ENCODE measurements around the gene WDR18. TPM values are rescaled to one million over a fixed set of nuclear protein-coding genes. Genes with fewer than 3 reads are reported as not detected.

WDR18 gene
- total and polyA plus RNA-seq, 2 experiments from 2014 or later: 155 to 157 TPM

DNA sequence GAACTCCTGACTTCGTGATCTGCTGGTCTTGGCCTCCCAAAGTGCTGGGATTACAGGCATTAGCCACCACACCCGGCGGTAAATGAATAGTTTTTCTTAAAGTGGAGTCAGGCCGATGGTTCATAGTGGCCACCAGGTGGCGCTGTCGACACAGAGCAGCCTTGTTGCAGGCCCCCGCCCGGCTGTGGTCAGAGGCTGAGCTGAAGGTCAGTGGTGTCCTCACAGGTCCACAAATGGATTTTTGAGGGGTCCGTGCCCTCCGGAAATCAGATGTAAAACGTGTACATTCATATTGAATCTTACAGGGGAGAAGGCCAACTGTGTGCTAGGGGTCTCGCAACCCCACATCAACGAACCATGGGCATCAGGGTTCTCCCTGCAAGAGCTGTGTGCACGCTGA, 13.4 kb upstream of the WDR18 start:
- Mint-ChIP-seq H3K36me3 (ENCODE audit: low read depth) (peaks cover 67% of the 10 kb centered on the region), H3K9me3 (peaks cover 26% of the 10 kb centered on the region), H3K27ac (no peak overlapping the region), H3K27me3 (ENCODE audit: insufficient read depth, low read depth, poor library complexity) (peaks cover 9% of the 10 kb centered on the region), H3K4me3 (no peak overlapping the region), H3K4me1 (0 out of 3 replicates have a peak, but pooled peaks cover 4% of the 10 kb centered on the region)
- no peak overlapping the region for H3K27ac ChIP-seq (ENCODE audit: low read depth)
- peaks cover 29% of the 10 kb centered on the region for H3K36me3 ChIP-seq (ENCODE audit: insufficient read depth)
- H3F3A ChIP-seq (replicated peaks; ENCODE audit: low read depth): peaks cover 11% of the 10 kb centered on the region; the same call in 1 of the 2 replicates
- no peaks in the 10 kb centered on the region for H3K79me2 ChIP-seq (replicated peaks; ENCODE audit: insufficient read depth)
- TF ChIP-seq ZNF114 (CRISPR knock-in tag; IDR thresholded peaks at IDR 0.05): no peak
- TF ChIP-seq, protein P1, sequence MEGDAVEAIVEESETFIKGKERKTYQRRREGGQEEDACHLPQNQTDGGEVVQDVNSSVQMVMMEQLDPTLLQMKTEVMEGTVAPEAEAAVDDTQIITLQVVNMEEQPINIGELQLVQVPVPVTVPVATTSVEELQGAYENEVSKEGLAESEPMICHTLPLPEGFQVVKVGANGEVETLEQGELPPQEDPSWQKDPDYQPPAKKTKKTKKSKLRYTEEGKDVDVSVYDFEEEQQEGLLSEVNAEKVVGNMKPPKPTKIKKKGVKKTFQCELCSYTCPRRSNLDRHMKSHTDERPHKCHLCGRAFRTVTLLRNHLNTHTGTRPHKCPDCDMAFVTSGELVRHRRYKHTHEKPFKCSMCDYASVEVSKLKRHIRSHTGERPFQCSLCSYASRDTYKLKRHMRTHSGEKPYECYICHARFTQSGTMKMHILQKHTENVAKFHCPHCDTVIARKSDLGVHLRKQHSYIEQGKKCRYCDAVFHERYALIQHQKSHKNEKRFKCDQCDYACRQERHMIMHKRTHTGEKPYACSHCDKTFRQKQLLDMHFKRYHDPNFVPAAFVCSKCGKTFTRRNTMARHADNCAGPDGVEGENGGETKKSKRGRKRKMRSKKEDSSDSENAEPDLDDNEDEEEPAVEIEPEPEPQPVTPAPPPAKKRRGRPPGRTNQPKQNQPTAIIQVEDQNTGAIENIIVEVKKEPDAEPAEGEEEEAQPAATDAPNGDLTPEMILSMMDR (conservative IDR thresholded peaks at IDR 0.05; ENCODE audit: low read depth in 2 of 2): peak; percentile 79 to 94
- no peaks in the 10 kb centered on the region for H3K27me3 ChIP-seq (ENCODE audit: insufficient read depth)
- H2AFZ ChIP-seq: no peak overlapping the region
- no peak overlapping the region for H3K4me3 ChIP-seq
- no peaks in the 10 kb centered on the region for H3K9me2 ChIP-seq (ENCODE audit: insufficient read depth)
- ATAC-seq: peak; percentile 68
- H3K4me1 ChIP-seq (ENCODE audit: insufficient read depth): peaks cover 3% of the 10 kb centered on the region; the same call in 1 of the 2 replicates
- no peaks in the 10 kb centered on the region for H4K20me1 ChIP-seq (replicated peaks; ENCODE audit: insufficient read depth)
- H3K4me2 ChIP-seq: no peak overlapping the region
- DNase-seq (ENCODE audit: low spot score): peak; percentile 66

DNA sequence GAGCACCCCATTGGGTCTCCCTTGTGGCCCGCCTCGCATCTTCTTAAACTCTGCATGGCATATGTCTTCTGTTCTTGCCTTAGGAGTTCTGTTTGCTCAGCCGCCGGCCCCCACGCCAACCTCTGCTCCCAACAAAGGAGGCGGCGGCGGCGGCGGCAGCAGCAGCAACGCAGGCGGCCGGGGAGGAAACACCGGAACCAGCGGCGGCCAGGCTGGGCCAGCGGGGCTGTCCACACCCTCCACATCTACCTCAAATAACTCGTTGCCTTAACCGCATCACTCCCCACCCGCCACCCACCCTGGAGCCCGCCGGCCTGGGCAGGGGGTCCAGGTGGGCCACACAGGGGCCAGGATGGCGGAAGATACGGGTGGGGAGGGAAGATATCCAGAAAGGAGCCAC, 12.3 kb upstream of the WDR18 start:
- Histone ChIP-seq H3K9me2 (ENCODE audit: insufficient read depth) (no peaks in the 10 kb centered on the region), H3K27ac (ENCODE audit: low read depth) (no peak overlapping the region), H4K20me1 (replicated peaks; ENCODE audit: insufficient read depth) (no peaks in the 10 kb centered on the region), H3K79me2 (replicated peaks; ENCODE audit: insufficient read depth) (no peaks in the 10 kb centered on the region), H3K4me1 (ENCODE audit: insufficient read depth) (peaks cover 3% of the 10 kb centered on the region; the same call in 1 of the 2 replicates), H2AFZ (no peak overlapping the region), H3K4me2 (no peak overlapping the region), H3K27me3 (ENCODE audit: insufficient read depth) (no peaks in the 10 kb centered on the region), H3K4me3 (no peak overlapping the region), H3K36me3 (ENCODE audit: insufficient read depth) (peaks cover 29% of the 10 kb centered on the region), H3F3A (replicated peaks; ENCODE audit: low read depth) (peaks cover 8% of the 10 kb centered on the region; the same call in 1 of the 2 replicates)
- Mint-ChIP-seq H3K4me3 (no peak overlapping the region), H3K9me3 (peaks cover 26% of the 10 kb centered on the region), H3K27ac (no peak overlapping the region), H3K36me3 (ENCODE audit: low read depth) (peaks cover 56% of the 10 kb centered on the region), H3K4me1 (0 out of 3 replicates have a peak, but pooled peaks cover 4% of the 10 kb centered on the region), H3K27me3 (ENCODE audit: insufficient read depth, low read depth, poor library complexity) (peaks cover 8% of the 10 kb centered on the region)
- no peak for TF ChIP-seq EZH2phosphoT487 (IDR thresholded peaks at IDR 0.05; ENCODE audit: unreplicated experiment)
- TF ChIP-seq POLR2AphosphoS5 (IDR thresholded peaks at IDR 0.05; ENCODE audit: low read depth): no peak
- TF ChIP-seq, protein P1 (conservative IDR thresholded peaks at IDR 0.05; ENCODE audit: low read depth in 2 of 2): no peak
- no peak for ATAC-seq
- no peak for DNase-seq (ENCODE audit: low spot score)

DNA sequence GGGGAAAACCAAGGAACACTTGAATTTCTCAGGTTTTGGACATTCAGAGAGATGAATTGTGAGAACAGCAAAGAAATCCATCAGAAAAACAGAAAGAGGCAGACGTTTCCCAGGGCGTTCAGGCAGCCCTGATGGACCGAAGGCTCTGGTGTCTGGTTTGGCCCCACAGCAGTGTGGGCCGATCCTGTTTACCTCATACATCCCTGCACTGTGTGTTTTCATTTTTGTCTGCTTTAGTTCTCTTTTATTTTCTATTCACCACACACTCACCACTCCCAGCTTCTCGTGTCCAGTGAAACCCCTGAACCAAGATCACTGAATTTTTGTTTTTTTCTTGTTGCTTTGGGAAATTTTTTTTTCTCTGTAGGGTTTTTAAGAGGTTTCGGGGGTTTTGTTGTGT, 11.9 kb upstream of the WDR18 start:
- ATAC-seq (no peak), DNase-seq (ENCODE audit: low spot score) (no peak)
- Histone ChIP-seq H2AFZ (no peak overlapping the region), H3K4me2 (no peak overlapping the region), H3K4me3 (no peak overlapping the region), H3F3A (replicated peaks; ENCODE audit: low read depth) (peaks cover 6% of the 10 kb centered on the region; the same call in 1 of the 2 replicates), H3K79me2 (replicated peaks; ENCODE audit: insufficient read depth) (no peaks in the 10 kb centered on the region), H3K27me3 (ENCODE audit: insufficient read depth) (no peaks in the 10 kb centered on the region), H4K20me1 (replicated peaks; ENCODE audit: insufficient read depth) (no peaks in the 10 kb centered on the region), H3K27ac (ENCODE audit: low read depth) (no peak overlapping the region), H3K36me3 (ENCODE audit: insufficient read depth) (peaks cover 29% of the 10 kb centered on the region), H3K9me2 (ENCODE audit: insufficient read depth) (no peaks in the 10 kb centered on the region), H3K4me1 (ENCODE audit: insufficient read depth) (peaks cover 3% of the 10 kb centered on the region; the same call in 1 of the 2 replicates)
- no peak overlapping the region for H3K27ac Mint-ChIP-seq
- no peak overlapping the region; the same call in 2 of the 3 replicates for H3K4me3 Mint-ChIP-seq
- H3K9me3 Mint-ChIP-seq: peaks cover 26% of the 10 kb centered on the region
- H3K27me3 Mint-ChIP-seq (ENCODE audit: insufficient read depth, low read depth, poor library complexity): peaks cover 8% of the 10 kb centered on the region
- H3K36me3 Mint-ChIP-seq (ENCODE audit: low read depth): peaks cover 52% of the 10 kb centered on the region
- 0 out of 3 replicates have a peak, but pooled peaks cover 4% of the 10 kb centered on the region for H3K4me1 Mint-ChIP-seq
- TF ChIP-seq STAT1 (IDR thresholded peaks at IDR 0.05; ENCODE audit: unreplicated experiment): no peak
- no peak for TF ChIP-seq ZNF331 (CRISPR knock-in tag; IDR thresholded peaks at IDR 0.05; ENCODE audit: low read depth)
- no peak for TF ChIP-seq JUNB (IDR thresholded peaks at IDR 0.05; ENCODE audit: unreplicated experiment)
- TF ChIP-seq, protein P1 (conservative IDR thresholded peaks at IDR 0.05; ENCODE audit: low read depth in 2 of 2): no peak
- TF ChIP-seq NANOG (IDR thresholded peaks at IDR 0.05; ENCODE audit: borderline replicate concordance): no peak
